Spinal cord (tissue), 10 donors: ENCODE measurements around the gene ATP2B2. TPM values are rescaled to one million over a fixed set of nuclear protein-coding genes. Genes with fewer than 3 reads are reported as not detected.

Source experiments
- DNase-seq, 6 donors: peaks; one replicate each; pipeline versions ENCODE4 v3.0.0 to v3.0.0-alpha.2; 2013 to 2015; ENCODE audit warnings: low spot score in 6 of 6, low read depth in 4 of 6
- H3K27ac ChIP-seq: one replicate; pipeline ENCODE4 v1.5.1; 2013; ENCODE audit warnings: low read depth, low read length, control low read depth
- H3K27me3 ChIP-seq: one replicate; pipeline ENCODE4 v1.6.1; 2013; ENCODE audit warnings: low read length; ENCODE audit not compliant: control insufficient read depth, insufficient read depth
- H3K36me3 ChIP-seq: one replicate; pipeline ENCODE4 v1.6.1; 2013; ENCODE audit warnings: low read length; ENCODE audit not compliant: control insufficient read depth, insufficient read depth
- H3K4me1 ChIP-seq: one replicate; pipeline ENCODE4 v1.6.1; 2013; ENCODE audit warnings: low read length; ENCODE audit not compliant: control insufficient read depth, insufficient read depth
- H3K4me3 ChIP-seq: one replicate; pipeline ENCODE4 v1.5.1; 2013; ENCODE audit warnings: low read depth, low read length, control low read depth
- H3K9me3 ChIP-seq: one replicate; pipeline ENCODE4 v1.6.1; 2013; ENCODE audit warnings: low read length; ENCODE audit not compliant: control insufficient read depth, insufficient read depth
- WGBS: methylation state at CpG from one replicate; pipeline ENCODE4 v1.1.5; 2013; ENCODE audit warnings: missing lambda C conversion rate; ENCODE audit not compliant: insufficient coverage; 5-methylcytosine and 5-hydroxymethylcytosine counted together
- polyA plus RNA-seq, 2 donors: library from polyadenylated mRNA; unstranded; fragments of 120-200 nt; gene quantifications; one replicate each; pipeline ENCODE4 v1.2.1, GENCODE V29; 2013; ENCODE audit not compliant: insufficient read length in 2 of 2
- total RNA-seq, 2 donors: library from RNA; depleted of rRNA in 1 of 2; stranded (reverse); fragments of 120-200 nt in 1 of 2; fragments of >200 nt in 1 of 2; gene quantifications; one replicate each; pipeline versions ENCODE4 v1.2.3 to v1.2.4, GENCODE V29; 2013 to 2014
- donor health status: healthy.

The ATP2B2 gene
- total and polyA plus RNA-seq, 4 donors, result 25.2 to 94.5 (median 80.4) TPM

- Histone ChIP-seq H3K9me3 (no peaks in the 10 kb centered on the region), H3K4me1 (peaks cover 19% of the 10 kb centered on the region), H3K27ac (no peak overlapping the region), H3K27me3 (no peaks in the 10 kb centered on the region), H3K4me3 (no peak overlapping the region), H3K36me3 (peaks cover 5% of the 10 kb centered on the region)
- peak in 5 of 6 donors; percentile 19 to 75 (median 34) for DNase-seq
- 42% methylated on average over 2 of the region's 5 CpGs for WGBS
These were observed 45.2 kb downstream of the ATP2B2 start for GRCh38 chr3:10459954-10460754.

- peaks cover 6% of the 10 kb centered on the region for H3K4me1 ChIP-seq
- DNase-seq, result no peak
- 52% methylated on average over 3 of the region's 3 CpGs for WGBS
- H3K4me3 ChIP-seq, result no peak overlapping the region
- H3K36me3 ChIP-seq, result peaks cover 5% of the 10 kb centered on the region
- H3K27ac ChIP-seq, result no peak overlapping the region
- no peaks in the 10 kb centered on the region for H3K27me3 ChIP-seq
- H3K9me3 ChIP-seq, result no peaks in the 10 kb centered on the region
These were observed 47.8 kb downstream of the ATP2B2 start for GRCh38 chr3:10457560-10457959.

- Histone ChIP-seq H3K36me3 (peaks cover 5% of the 10 kb centered on the region), H3K9me3 (no peaks in the 10 kb centered on the region), H3K27me3 (no peaks in the 10 kb centered on the region), H3K27ac (no peak overlapping the region), H3K4me1 (peaks cover 6% of the 10 kb centered on the region), H3K4me3 (no peak overlapping the region)
- 88% methylated on average over 1 of the region's 2 CpGs for WGBS
- no peak for DNase-seq
These were observed 48.4 kb downstream of the ATP2B2 start for GRCh38 chr3:10456981-10457380.

GRCh38 chr3:10455545-10455914 lies 49.9 kb downstream of the ATP2B2 start:
- Histone ChIP-seq H3K27ac (no peak overlapping the region), H3K36me3 (peaks cover 8% of the 10 kb centered on the region), H3K4me3 (no peak overlapping the region), H3K4me1 (no peaks in the 10 kb centered on the region), H3K9me3 (no peaks in the 10 kb centered on the region), H3K27me3 (no peaks in the 10 kb centered on the region)
- DNase-seq, result no peak

DNA sequence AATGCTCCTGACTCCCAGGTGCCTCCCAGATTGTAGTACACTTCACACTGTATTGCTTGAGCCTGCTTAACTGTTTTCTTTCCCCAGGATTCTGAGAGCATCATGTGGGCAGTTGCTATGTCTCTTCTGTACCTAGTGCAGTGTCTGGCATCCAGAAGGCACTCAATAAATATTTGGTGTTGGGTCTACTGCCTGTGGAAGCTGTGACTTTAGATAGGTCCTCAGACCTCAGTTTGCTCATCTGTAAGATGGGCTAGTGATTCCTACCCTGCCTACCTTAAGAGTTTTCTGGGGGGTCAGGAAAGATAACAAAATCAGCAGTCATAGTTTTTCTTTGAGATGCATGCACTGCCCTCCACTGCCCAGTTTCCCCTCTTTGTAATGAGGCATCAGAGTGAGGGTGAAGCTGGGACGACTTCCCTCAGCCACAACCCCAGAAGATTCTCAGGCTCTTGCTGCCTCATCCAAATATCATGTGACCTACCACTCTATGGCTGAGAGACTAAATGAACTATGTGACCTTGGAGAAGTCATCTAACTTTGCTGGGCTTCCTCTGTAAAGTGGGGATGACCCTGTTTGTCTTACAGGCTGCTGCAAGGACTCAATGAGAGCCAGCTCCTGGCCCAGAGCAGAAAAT lies 50.4 kb downstream of the ATP2B2 start:
- no peaks in the 10 kb centered on the region for H3K27me3 ChIP-seq
- H3K27ac ChIP-seq, result no peak overlapping the region

DNA sequence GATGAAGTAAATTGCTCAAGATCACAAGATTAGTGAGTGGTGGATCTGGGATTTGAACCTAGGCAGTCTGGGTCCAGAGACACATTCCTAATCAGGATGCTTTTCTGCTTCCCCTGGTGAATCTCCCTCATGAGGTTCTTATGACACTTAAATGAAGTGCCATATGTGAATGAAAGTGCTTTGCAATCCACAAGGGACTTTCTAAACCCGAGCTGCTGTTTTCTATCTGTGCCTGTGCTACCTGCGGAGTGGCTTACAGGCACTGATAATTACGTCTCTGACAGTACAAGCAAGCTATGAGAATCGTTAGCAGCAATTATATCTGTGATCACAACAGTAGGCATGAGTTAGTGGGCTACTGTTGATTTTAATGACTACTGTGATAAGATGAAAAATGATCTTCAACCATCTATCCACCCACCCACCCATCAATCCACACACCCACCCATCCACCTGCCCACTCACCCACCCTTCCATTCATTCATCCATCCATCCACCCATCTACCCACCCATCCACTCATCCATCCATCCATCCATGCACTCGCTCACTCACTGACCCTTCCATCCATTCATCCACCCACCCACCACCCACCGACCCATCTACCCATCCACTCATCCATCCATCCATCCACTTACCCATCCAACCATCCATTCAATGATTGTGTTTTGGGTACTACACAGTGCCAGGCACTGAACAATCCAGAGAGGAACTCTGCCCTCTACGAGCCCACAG lies 51.8 kb downstream of the ATP2B2 start:
- Histone ChIP-seq H3K9me3 (no peaks in the 10 kb centered on the region), H3K27me3 (no peaks in the 10 kb centered on the region), H3K27ac (no peak overlapping the region), H3K36me3 (peaks cover 25% of the 10 kb centered on the region), H3K4me1 (no peaks in the 10 kb centered on the region), H3K4me3 (no peak overlapping the region)
- peak in 1 of 6 donors; percentile 73 for DNase-seq
- 63% methylated on average over 6 of the region's 7 CpGs for WGBS

More for the DNA sequence above, 50.4 kb downstream of the ATP2B2 start:
- Histone ChIP-seq H3K9me3 (no peaks in the 10 kb centered on the region), H3K4me3 (no peak overlapping the region), H3K4me1 (no peaks in the 10 kb centered on the region), H3K36me3 (peaks cover 12% of the 10 kb centered on the region)
- DNase-seq, result no peak
- WGBS, result no CpG with 5 or more reads among the region's 1 CpG

DNA sequence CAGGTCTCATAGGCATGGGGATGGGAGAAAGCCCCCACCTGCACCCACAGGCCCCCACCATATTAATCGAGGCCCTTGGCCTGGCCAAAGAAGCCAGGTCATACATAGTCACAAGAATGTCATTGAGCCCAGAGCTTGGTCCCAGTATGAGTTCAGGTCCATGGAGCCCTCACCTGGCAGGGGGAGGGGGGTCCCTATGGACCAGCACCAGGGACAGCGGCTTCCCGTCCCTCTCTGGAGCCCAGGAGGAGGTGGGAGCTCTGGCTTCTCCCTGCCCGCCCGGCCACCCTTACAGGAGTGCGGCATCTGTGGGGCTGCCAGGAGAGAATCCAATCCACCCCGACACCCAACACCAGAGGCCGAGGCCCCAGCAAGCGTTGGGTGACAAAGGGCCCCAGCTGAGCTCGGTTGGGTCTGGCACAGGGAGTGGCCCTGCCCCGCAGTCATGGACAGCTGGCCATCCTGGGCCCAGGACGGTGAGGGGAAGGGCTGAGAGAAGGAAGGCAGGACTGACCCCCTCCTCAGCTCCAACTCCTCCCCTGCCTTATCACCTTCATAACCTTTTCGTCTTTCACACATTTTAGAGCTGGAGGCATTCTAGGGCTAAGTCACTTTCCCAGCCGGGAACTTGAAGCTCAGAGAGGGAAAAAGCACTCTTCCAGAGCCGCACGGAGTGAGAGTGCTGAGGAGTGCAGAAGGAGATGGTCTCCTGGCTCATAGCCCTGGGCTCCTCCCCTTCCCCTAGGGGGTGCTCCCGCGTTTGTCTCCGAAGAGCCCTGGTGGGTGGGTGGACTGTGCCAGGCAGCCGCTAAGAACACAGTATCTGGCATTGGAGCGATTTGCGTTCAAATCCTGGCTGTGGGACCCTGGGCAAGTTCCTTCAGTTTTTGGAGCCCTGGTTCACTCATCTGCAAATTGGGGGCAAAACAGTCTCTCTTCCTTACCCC lies 54.6 kb downstream of the ATP2B2 start:
- Histone ChIP-seq H3K27ac (no peak overlapping the region), H3K27me3 (no peaks in the 10 kb centered on the region), H3K4me3 (no peak overlapping the region), H3K4me1 (peaks cover 5% of the 10 kb centered on the region), H3K36me3 (peaks cover 40% of the 10 kb centered on the region), H3K9me3 (no peaks in the 10 kb centered on the region)
- WGBS, result 61% methylated on average over 14 of the region's 22 CpGs
- DNase-seq, result no peak

DNA sequence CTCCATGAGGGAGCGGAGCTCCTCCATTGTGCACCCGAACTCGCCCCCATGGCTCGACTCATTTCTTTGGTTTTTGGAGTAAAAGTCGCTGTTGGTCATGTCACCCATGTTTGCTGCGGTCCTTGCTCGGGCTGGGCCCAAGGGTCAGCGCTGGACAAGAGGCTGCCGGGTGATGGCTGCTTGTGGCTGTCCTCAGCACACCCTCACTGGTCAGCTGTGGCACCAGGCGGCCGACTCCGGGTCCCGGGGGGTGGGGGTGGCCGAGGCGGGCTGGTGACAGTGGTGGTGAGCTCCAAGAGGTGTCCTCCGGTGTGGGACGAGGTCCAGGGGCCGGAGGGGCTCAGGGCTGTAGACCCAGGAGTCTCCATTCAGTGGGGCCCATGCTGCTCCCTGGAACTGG lies 56.0 kb downstream of the ATP2B2 start:
- WGBS, result 91% methylated on average over 16 of the region's 18 CpGs
- DNase-seq, result no peak
- peaks cover 8% of the 10 kb centered on the region for H3K4me1 ChIP-seq
- no peaks in the 10 kb centered on the region for H3K27me3 ChIP-seq
- H3K4me3 ChIP-seq, result no peak overlapping the region
- peaks cover 45% of the 10 kb centered on the region for H3K36me3 ChIP-seq
- H3K9me3 ChIP-seq, result no peaks in the 10 kb centered on the region
- no peak overlapping the region for H3K27ac ChIP-seq

DNA sequence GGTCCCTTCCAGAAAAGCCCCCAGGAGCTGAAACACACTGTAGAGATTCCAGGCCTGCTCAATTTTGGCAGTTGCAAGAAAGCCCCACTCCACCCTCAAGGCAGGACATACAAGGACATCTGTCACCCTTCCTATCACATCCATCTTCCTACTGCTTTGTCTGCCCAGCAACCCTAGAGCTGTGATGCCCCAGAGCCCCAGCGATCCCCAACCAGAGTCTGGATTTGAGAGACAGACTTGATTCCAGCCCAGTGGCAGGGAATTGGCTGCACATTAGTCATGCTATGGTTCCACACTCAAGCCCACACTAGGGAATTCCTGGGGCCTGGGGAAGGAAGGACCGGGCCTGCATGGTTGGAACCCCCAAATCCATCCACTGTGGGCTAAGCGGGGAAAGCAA lies 56.8 kb downstream of the ATP2B2 start:
- DNase-seq, result no peak
- 71% methylated on average over 3 of the region's 3 CpGs for WGBS
- no peak overlapping the region for H3K4me3 ChIP-seq
- no peak overlapping the region for H3K27ac ChIP-seq
- peaks cover 8% of the 10 kb centered on the region for H3K4me1 ChIP-seq
- H3K9me3 ChIP-seq, result no peaks in the 10 kb centered on the region
- peaks cover 51% of the 10 kb centered on the region for H3K36me3 ChIP-seq
- no peaks in the 10 kb centered on the region for H3K27me3 ChIP-seq
